Measurements from ENCODE around the gene MAEA.

- TF ChIP-seq ISL1 (CRISPR knock-in tag; IDR thresholded peaks at IDR 0.05) (no peak), ARNTL (CRISPR knock-in tag; IDR thresholded peaks at IDR 0.05; ENCODE audit: borderline replicate concordance, low read depth) (no peak), SNAI2 (CRISPR knock-in tag; IDR thresholded peaks at IDR 0.05) (no peak), ZNF70 (CRISPR knock-in tag; IDR thresholded peaks at IDR 0.05) (no peak), CSDC2 (CRISPR knock-in tag; IDR thresholded peaks at IDR 0.05) (no peak), ZFP30 (CRISPR knock-in tag; IDR thresholded peaks at IDR 0.05) (no peak), ZC3H10 (CRISPR knock-in tag; IDR thresholded peaks at IDR 0.05) (no peak), ZFP3 (CRISPR knock-in tag; IDR thresholded peaks at IDR 0.05) (no peak), TCF4 (CRISPR knock-in tag; IDR thresholded peaks at IDR 0.05; ENCODE audit: borderline replicate concordance) (no peak)
- TF ChIP-seq, protein P1, sequence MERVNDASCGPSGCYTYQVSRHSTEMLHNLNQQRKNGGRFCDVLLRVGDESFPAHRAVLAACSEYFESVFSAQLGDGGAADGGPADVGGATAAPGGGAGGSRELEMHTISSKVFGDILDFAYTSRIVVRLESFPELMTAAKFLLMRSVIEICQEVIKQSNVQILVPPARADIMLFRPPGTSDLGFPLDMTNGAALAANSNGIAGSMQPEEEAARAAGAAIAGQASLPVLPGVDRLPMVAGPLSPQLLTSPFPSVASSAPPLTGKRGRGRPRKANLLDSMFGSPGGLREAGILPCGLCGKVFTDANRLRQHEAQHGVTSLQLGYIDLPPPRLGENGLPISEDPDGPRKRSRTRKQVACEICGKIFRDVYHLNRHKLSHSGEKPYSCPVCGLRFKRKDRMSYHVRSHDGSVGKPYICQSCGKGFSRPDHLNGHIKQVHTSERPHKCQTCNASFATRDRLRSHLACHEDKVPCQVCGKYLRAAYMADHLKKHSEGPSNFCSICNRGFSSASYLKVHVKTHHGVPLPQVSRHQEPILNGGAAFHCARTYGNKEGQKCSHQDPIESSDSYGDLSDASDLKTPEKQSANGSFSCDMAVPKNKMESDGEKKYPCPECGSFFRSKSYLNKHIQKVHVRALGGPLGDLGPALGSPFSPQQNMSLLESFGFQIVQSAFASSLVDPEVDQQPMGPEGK (CRISPR knock-in tag; IDR thresholded peaks at IDR 0.05; ENCODE audit: borderline replicate concordance) = no peak
- TF ChIP-seq, protein P2, sequence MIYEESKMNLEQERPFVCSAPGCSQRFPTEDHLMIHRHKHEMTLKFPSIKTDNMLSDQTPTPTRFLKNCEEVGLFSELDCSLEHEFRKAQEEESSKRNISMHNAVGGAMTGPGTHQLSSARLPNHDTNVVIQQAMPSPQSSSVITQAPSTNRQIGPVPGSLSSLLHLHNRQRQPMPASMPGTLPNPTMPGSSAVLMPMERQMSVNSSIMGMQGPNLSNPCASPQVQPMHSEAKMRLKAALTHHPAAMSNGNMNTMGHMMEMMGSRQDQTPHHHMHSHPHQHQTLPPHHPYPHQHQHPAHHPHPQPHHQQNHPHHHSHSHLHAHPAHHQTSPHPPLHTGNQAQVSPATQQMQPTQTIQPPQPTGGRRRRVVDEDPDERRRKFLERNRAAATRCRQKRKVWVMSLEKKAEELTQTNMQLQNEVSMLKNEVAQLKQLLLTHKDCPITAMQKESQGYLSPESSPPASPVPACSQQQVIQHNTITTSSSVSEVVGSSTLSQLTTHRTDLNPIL (CRISPR knock-in tag; IDR thresholded peaks at IDR 0.05; ENCODE audit: low read depth) = no peak
- TF ChIP-seq, protein P3, sequence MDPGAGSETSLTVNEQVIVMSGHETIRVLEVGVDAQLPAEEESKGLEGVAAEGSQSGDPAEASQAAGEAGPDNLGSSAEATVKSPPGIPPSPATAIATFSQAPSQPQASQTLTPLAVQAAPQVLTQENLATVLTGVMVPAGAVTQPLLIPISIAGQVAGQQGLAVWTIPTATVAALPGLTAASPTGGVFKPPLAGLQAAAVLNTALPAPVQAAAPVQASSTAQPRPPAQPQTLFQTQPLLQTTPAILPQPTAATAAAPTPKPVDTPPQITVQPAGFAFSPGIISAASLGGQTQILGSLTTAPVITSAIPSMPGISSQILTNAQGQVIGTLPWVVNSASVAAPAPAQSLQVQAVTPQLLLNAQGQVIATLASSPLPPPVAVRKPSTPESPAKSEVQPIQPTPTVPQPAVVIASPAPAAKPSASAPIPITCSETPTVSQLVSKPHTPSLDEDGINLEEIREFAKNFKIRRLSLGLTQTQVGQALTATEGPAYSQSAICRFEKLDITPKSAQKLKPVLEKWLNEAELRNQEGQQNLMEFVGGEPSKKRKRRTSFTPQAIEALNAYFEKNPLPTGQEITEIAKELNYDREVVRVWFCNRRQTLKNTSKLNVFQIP (CRISPR knock-in tag; IDR thresholded peaks at IDR 0.05; ENCODE audit: borderline replicate concordance, low read depth) = no peak
Observed at GRCh38 chr4:1375761-1376322, 86.2 kb downstream of the MAEA start.

Measured in SK-N-SH treated with all-trans-retinoic acid at 6 μM for 48 hours (cell line).